NCI-H2171 (cell line): ENCODE results near the gene IGSF8.

ENCODE experiments used
- DNase-seq: peaks from one replicate; lab custom pipeline; 2025; lab: John Stamatoyannopoulos, UW

IGSF8 gene

DNA sequence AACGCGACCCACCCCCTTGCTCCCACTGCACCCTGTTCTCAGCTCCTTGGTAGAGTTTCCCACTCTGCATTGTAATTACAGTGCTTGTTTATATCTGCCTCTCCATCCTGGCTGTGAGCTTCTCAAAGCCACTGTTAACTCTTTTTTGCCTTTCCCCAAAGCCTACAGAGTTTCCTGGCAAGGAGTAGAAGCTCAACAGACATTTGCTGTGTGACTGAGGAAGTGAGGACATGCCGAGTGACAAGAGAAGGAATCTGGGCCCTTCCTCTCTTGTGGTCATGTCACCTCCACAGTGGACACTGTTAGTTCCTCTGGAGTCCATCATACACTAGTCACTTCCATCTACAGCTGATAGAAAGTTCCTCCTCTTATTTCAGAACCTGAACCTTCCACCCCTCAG, 6.1 kb upstream of the IGSF8 start:
- no peak for DNase-seq

DNA sequence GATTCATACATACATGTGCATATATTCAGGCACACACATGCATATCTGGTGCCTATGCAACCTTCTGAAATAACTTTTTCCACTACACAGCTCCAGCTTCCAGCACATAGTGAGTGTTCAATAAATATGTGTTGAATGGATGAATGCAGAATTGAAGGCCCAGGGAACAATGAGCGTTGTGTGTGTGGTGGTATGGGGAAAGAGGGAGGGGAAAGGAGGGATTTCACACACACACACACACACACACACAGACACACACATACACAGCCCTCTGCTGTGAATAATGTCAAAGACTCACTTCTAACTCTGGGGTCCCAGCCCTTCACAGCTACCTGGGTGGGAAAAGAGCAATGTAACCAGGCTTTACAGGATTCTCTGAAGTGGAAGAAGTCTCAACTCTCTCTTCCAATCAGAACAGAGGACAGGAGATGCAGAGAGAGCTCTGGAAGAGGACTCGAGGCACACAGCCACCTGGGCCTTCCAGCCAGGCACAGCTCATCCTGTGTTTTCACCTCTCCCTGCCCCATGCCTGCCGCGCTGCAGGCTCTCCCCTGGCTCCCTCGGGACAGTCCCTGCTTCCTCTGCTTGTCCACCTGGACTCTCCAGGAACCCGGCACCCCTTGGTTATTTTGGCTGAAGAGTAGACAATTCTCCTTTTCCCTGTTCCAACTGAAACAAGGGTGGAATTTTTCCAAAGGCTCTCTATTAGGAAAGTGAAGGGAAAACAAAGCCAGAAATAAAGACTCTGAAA, 5.4 kb upstream of the IGSF8 start:
- peak; percentile 11 for DNase-seq

DNA sequence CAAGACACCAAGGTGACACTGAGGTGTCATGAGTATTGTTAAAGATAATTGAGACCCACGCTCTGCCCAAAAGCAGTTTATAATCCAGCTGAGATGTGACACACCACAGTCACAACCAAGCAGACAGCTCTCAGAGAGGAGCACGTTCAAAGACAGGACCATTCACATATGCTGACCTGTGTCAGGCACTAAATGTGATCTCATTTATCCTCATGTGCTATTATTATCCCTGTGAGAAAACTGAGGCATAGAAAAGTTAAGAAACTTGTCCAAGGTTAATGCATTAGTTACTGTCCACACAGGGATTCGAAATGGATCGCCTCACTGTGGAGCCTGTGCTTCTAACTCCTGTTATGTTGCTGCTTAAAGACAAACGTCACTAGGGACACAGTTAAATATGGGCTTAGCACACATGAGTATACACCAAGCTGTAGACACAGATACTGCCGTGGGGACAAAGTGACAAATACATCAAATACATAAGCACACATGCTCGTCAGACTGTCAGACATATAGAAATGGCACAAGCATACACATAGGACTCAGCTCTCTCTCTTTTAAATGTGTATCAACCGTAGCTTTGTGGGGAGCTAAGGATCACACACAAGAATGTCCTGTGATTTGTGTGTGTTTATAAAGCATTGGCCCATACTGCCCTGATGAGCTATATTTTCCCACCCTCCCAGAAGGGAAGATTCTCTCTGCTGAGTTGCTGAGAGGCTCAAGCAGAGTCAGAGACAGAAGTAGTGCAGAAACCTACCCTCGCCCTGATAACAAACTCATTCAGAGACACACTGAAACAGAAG, 3.5 kb upstream of the IGSF8 start:
- DNase-seq: no peak

DNA sequence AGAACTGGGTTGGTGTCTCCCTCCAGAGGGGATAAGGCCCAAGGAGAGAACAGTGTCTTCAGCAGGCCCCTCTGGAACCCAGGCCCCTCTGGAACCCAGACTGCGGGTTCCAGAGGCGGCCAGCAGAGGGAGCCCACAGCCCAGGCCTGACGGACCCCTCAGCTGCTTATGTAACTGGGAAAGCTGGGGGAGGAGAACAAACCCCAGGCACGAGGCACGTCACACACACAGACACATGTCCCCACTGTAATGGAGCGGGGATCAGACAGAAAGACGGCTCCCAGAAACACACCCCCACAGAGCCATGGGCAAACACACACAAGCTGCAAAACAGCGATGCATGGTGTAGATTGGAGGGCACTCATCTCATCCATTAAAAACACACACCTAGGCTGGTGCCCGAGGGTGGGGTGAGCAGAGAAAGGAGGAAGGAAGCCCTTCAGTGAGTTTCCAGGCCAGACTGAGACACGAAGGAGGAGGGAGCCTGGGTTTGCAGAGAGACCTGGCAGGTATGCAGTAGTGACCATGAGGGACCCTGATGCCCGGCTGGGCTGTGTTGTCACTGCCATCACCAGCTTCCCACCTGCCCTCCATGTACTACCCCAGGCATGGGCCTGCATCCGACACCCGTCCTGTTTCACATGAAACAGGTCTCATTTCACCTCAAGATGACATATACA, 2.8 kb upstream of the IGSF8 start:
- peak; percentile 76 for DNase-seq

DNA sequence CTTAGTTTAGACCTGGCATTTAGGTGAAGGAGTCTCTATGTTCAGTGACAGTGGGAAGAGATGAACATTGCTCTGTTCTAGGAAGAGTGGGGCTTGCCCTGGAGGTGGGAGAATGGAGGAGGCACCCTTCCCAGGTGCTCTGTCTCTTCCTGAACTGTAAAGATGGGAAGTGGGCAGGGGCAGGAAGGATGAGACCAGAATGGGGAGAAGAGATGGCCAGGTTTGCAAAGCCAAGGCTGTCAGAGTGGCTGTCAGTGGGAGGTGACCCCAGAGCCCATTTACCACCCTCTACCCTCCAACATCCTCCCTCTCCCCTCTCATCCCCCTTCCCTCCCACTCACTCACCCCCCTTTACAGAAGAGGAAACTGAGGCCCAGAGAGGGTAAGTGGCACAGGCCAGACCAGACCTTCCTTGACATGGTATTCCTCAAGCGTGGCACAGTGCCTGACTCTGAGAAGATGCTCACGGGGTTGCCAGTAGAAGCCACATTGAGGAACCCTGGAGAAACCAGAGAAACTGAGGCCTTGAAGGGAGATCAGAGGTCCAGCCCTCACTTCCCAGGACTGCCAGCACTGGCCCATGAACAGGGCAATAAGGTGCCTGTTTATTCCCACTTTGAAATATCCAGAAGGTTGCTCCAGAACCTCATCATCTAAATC, 1.4 kb upstream of the IGSF8 start:
- no peak for DNase-seq

DNA sequence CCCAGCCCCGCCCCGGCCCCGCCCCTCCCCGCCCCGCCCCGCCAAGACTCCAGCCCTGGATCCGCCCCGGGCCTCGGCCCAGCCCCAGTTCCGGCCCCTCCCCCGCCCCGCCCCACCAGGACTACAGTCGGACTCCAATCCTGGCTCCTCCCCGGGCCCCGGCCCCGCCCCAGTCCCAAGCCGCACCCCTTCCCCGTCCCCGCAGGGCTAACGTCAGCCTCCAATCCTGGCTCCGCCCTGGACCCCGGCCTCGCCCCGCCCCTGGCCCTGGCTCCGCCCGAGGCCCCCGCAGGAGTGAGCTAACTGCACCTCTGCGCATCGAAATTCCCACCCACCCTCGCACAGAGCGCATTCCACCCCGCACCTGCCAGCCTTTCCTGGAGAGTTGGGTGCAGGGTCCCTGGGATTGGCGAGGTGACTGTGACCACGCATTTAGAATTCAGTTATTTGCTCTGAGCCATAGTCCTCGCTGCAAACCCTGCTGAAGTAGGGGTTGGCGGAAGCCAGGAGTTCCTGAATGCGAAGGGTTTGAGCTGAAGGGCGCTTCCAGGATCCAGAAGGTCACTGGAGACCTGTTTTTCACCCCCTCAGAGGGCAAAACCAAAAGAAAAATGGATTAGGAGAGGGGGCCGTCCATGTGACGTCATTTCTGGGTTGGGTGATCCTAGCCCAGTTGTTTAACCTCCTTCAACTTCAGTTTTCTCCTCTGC, 588 bp upstream of the IGSF8 start:
- peak; percentile 95 for DNase-seq

DNA sequence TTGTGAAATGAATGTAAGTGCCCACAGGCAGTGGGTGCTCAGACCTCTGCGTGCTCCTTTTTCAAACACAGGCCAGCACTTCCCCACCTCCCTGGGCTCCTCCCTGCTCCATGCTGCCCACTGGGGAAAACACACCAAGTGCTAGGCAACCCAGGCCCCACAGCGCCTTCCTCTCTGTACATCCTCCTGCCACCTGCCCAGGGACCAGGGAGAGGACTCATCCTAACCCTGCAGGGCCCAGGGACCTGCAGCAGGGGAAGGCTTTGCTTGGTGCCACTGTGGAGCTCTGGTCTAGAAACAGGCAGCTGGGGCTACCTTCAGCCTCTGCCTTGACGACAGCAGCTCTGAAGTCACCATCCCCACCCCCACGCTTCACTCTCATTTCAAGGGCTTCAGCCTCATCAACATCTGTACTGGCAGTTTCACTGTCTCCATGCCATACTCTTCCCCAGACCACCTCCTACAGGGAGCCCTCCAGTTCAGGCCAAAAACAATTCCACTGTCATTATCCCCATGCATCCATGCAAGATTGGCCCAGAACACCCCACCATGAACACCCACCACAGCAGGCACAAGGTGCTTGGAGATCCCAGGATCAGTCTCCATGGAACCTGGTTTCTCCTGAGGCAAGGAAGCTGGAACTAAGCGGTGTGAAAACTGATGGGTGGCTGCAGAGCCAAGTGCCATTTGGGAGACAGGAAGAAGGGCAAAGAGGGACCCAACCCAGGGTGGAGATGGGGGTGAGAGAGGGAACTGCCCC, 1.1 kb downstream of the IGSF8 start:
- no peak for DNase-seq

DNA sequence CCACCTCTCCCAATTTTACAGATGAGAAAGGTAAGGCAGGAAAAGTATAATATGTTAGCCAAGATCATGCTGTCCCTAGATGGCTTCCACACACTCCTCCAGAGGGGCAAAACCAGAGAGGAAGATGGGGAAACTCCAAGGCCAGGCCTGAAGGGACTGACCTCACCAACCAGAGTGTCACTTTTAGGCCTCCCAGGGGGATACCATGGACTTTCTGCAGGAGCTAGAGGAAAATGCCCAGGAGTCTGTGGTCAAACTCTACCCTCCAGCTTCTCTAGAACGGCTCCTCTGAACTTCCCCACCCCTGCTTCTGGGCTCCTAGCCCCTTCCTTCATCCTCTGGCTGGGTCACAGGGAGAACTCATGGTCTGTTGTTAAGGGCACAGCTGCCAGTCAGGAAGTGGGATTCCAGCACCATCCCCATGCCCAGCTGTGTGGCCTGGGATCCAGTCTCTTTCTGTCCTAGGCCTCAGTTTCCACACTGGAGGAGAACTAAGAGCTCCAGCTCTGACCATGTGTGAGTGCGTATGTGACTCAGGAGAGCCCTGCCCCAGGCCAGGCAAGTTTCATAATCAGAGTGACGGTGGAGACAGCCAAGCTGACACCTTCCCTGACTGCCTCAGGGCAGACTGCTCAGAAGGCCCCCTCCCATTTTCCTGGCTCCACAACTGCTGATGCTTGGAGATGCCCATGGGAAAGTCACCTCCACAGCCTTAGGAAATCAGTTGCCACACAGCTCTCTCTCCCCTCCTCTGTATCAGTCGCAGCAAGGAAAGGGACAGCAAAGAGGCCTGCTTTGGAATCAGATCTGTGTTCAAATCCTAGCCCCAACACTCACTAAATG, 1.9 kb downstream of the IGSF8 start:
- DNase-seq: no peak

DNA sequence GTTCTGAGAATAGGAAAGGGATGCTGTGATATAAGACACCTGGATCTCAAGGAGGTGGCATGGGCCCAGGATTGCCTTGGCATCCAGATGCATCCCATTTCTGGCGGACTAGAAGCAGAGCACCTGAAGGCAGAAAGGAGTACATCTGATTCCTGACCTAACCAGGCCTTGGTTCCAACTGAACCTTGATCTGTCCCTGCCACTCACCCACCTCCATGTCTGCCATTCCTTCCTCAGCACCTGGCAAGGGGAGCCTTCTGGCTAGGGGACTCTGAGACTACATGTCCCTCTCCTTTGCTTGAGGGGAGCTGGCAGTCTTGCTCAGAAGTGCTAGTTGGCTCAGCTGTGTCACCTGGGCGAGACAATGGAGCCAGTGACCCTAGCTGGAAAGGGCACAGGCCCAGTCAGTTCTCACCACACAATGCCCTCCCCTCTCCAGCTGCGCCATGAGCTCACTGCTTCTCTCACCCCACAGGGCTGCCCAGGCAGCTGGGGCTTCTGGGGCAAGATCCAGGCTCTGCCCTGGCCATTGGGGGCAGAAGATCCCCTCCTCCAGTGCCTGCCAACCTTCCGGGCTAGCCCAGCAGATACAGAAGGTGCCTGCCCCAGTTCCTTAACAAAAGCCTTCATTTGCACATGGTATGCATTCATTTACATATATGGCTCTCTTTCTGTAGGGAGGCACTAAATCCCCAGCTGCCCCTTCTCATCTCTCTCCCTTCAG, 2.9 kb downstream of the IGSF8 start:
- no peak for DNase-seq

DNA sequence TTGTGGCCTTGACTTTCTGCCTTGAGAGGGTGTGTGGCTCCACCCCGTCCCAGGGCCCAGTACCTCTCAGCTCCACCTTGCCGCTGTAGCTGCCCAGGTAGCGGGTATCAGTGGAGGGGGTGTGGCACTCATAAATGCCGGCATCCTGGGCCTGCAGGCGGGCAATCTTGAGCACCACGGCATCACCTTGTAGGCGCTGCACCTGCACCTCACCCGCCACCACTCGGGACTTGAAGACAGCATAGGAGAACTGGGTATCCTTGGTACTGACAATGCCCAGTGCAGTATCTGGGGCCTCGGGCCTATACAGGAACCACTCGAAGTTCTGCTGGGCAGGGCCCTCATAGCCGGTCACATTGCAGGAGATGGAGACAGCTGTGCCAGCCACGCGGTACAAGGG, 3.6 kb downstream of the IGSF8 start:
- DNase-seq: no peak

DNA sequence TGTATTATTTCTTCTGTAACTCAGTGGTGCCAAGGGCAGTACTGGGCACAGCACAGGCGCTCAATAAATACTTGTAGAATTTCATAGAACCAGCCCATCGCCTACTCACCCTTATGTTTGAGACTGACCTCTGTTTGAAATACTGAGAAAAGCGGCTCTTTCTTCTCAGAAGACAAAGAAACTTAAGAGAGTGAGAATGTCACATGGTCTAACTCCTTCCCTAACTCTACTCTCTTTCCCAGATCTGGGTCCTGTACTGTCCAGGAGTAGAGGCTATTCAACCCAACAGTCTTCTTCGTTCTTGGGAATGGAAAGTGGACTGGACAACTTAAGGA, 4.2 kb downstream of the IGSF8 start:
- DNase-seq: no peak

DNA sequence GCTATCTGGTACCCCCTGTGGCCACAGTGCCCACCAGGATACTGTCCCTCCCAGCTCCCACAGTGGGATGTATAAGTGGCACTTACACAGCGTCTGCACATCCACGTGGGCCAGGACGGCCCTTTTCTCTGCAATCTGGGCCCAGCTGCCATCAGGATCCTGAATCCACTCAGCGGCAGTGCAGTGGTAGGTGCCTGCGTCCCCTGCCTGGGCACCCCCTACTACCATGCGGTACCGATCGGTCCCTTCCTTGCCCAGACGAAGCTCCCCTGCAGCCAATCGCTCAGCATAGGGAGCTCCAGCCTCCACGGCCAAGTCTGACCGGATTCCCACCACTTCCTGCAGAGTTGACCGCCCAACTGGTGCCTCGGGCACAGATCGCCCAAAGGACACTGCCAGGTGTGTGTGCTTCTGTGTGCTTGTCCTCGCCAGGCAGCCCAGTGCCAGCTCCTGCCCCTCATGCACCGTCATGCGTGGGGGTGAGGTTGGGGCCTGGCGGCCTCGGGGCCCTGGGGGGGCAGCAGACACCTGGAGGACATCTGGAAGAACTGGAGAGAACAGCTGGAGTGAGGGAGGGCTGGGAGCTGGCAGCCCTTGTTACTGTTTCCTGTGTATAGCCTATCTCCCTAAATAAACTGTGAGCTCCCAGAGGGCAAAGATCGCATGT, 4.7 kb downstream of the IGSF8 start:
- no peak for DNase-seq

DNA sequence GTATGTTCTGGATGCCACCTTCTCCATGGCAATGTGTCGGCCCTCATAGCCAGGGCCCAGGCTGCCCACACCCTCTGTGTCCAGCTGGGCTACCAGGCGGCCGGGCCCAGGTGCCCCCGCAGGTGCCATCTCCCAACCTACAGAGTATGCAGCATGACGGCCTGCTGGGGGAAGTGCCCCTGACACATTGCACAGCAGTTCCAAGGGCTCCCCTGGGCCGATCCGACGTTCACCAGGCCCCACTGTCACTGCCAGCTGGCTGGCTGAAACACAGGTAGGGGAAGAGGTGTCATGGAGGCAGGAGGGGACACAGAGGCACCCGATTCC, 5.4 kb downstream of the IGSF8 start:
- DNase-seq: no peak

DNA sequence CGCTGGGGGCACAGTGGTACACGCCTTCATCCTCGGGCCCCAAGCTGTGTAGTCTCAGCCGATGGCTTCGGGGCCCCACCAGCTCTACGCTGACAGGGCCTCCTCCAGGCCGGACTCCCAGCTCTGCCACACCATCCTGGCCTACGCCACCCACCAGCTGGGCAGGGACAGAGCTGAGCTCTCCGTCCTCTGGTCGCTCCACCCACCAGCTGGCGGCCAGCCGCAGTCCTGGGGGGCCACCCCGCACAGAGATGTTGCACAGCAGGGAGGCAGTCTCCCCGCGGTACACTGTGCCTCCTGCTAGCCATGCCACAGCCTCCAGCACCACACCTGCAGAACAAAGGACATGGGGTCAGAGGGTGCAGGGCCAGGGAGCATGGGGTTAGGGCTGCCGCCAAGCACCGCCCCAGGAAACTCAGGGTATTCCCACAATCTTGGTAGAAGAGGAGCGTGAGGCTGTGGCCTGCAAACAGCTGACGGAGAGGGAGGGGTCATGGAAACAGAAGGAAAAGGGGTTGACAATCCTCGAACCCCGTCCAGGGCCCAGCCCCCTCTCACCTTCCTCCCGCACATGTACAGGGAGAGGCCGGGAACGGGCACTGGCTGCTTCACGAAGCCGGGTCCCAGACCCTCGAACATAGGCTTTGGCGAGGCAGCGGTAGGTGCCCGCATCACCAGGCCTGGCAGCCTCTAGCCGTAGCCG, 5.9 kb downstream of the IGSF8 start:
- no peak for DNase-seq

DNA sequence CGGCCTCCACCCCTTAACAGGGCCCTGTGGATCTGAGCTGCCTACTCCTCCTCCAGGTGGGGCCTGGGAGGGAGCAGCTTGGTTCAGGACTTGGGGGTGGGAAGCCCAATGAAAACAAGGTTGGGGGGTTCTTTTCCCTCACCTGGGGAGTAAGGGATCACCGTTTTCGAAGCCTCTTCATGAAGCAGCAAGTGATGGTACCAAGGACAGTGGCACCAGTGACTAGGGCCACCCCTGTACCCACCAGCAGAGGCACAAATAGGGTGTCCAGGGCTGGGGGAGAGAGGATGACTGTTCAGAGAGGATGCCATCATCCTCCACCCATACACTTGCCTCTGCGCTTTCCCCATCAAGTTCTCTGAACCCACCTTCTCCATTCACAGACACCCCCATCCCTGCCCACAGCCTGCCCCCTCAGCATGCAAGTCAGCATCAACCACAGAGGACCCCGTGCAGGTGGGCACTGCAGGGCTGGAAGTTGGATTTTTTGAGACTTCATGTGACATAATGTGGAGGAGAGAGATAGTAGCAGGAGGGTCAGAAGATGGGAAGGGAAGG, 6.7 kb downstream of the IGSF8 start:
- DNase-seq: no peak

DNA sequence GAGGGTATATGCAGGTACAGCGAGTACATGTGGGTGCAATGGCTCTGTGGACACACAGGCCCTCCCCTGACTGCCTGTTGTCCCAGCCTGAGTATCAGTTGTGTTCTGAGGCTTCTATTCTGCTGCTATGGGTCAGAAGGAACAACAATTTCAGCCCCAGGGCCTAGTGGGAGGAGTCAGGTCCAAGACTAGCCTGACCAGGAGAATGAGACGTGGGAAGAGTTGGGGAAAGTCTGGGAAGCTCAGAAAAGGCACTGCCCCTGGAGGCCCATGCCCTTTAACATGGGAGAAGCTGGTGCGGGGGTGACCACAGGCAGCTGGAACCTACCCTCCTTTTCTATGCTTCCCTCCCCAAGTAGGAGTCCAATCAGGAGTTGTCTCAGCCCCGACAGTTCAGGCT, 7.7 kb downstream of the IGSF8 start:
- no peak for DNase-seq

DNA sequence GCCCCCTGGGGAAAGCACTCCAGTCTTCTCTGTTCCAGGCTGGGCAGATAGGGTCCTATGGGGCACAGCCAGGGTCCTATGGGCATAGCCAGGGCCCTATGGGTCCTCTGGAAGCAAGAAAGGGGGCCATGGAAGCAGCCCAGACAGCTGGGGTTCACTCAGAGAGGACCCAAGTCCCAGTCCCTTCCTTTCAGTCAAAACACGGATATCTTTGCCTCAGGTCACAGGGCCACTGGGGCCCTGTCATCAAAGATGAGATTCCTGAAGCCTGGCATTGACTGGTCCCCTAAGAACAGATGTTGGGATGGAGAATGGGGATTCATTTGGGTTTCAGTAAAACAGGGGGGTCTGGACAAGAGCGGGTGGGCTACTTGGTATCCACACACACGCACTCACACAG, 8.5 kb downstream of the IGSF8 start:
- no peak for DNase-seq

DNA sequence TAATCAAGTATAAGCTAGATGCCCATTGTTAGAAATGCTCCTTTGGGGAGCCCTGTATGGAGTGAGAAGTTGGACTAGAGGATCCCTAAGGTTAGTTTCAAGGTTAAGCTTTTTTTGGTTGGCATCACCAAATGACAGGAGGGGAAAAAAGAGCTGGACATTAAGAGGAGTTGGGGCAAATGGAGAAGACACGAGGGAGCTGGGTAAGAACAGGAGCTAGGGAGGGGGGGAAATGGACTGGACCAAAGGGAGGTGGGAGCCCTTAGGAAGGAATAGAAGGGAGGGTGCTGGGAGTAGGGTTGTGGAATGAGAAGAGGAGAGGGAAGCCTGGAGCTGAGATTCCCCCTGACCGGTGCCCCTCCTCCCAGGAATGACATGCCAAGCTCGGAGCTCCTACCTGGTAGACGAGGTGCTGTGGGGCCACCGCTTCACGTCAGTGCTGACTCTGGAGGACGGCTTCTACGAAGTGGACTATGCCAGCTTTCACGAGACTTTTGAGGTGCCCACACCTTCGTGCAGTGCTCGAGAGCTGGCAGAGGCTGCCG, 11.2 kb downstream of the IGSF8 start:
- no peak for DNase-seq
